A172 (cell line): ENCODE measurements around the gene PRKN. TPM values are rescaled to one million over a fixed set of nuclear protein-coding genes. Genes with fewer than 3 reads are reported as not detected.
"Not testable (repeated sequence)": the region's sequence is repeated elsewhere in the genome, so short reads cannot be mapped to it uniquely, and the experiment has no call there.

Experiments used
- DNase-seq: peaks from one replicate; pipeline ENCODE4 v3.0.0-alpha.2; 2015; ENCODE audit warnings: low spot score
- total RNA-seq: library from RNA; depleted of rRNA; stranded (reverse); fragments of >200 nt; shearing (Covaris generic); gene quantifications from 2 replicates; pipeline ENCODE4 v1.2.3, GENCODE V29; 2014

The PRKN gene
- total RNA-seq, 1 experiment from 2014 or later: 0.43 TPM

GRCh38 chr6:161847628-161848027, 879.9 kb downstream of the PRKN start:
- DNase-seq: no peak

DNA sequence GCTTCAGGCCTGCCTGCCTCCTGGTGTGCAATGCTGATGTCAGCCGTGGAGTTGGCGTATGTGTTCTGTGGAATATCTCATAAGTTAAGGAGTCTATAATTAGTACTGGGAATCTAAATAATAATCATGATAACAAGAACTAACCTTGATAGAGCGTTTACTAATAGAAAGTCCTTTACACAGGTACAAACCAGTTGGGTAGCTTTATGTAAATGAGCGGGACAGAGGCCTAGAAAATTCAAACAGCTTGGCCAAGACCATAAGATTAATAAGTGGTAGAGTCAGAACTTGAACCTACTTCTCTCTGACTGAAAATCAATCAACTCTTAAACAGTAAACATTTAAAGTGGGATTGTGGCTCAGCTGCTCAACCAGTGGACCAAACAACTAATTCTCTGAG, 882.8 kb downstream of the PRKN start:
- no peak for DNase-seq

GRCh38 chr6:161843066-161843465, 884.5 kb downstream of the PRKN start:
- DNase-seq: no peak

- no peak for DNase-seq
Observed at GRCh38 chr6:161840380-161840779, 887.2 kb downstream of the PRKN start.

DNA sequence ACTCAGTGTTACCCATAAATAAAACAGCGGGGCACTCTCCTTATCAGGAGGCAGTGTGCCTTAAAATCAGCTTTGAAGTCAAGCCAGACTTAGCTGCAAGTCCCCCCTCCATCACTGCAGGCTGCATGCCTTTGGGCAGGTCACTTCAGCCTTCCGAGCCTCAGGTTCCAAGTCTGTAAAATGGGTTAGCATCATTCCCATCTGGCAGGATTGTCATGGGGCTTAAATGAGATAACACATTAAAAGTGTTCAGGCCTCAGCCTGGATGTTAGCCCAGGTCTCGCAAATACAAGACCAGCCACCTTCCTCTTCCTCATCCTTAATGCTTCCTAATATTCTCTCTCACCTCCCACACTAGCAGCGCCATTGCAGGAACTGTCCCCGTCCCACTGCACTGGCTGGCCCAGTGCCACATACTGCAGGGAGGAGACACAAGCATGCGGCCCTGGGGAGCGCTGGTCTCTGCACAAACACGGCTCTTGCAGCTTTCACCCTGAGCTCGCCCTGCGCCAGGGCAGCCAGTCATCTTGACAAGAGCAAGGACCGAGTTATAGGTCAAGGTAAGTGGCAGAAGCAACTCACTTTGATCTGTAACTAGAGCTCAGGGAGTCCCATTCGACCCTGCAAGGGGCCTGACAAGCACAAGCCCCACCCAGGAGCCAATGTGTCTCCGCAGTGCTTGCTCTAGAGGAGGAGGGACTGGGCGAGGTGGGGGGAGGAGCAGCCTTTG, 889.1 kb downstream of the PRKN start:
- DNase-seq: no peak

DNA sequence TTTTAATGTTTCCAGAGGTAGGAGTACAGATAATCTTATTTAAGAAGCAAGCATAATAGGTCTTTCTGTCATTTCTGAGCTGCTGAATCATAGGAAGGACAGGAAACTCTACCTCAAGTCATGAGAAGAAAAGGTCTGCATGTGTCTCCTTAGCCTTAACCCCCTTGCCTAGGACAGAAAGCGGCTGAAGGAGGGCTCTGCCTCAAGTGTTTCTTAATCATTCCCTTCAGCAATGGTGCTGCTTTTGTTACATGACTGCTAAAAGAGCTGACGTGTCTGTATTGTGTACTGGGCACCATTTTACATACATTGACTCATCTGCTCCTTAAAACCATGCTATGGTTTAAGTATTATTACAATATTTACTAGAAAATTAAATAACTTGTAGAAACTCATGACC, 889.7 kb downstream of the PRKN start:
- DNase-seq: no peak

DNA sequence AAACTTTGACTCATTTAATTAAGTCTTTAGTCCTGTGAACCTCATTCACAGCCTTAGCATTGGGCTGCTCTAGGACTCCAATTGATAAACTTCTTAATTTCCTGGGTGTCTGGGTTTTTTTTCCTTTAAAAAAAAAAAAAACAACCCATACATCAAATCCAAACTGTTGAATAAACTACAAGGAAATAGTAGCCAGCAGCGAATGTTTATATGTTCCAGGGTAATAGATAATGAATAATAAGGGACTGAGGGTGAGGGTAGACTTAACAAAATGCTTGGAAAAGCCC, 890.2 kb downstream of the PRKN start:
- no peak for DNase-seq

GRCh38 chr6:161836643-161837448, 890.7 kb downstream of the PRKN start:
- DNase-seq: no peak

GRCh38 chr6:161835500-161836215, 891.9 kb downstream of the PRKN start:
- no peak for DNase-seq

DNA sequence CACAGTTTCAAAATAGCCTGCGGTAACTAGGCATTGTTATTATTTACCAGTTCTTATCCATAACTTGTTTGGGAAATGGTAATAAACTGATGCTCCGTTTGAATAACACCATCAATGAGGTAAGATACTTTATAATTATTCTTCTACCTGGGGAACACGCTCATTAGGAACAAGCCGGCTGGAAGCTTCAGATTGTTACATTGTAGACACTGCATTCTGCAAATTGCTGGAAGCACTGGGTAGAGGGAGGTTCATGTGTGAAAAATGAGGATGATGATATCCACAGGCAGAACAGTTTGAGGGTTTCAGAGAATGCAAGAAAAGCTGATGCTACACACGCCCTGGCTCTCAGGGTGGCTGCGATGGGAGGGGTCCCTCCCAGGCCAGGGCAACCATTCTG, 893.1 kb downstream of the PRKN start:
- DNase-seq: no peak

- no peak for DNase-seq
Observed at GRCh38 chr6:161833099-161833860, 894.3 kb downstream of the PRKN start.

- DNase-seq: no peak
Observed at GRCh38 chr6:161832622-161833021, 894.9 kb downstream of the PRKN start.

- DNase-seq: no peak
Observed at GRCh38 chr6:161830866-161831616, 896.5 kb downstream of the PRKN start.

DNA sequence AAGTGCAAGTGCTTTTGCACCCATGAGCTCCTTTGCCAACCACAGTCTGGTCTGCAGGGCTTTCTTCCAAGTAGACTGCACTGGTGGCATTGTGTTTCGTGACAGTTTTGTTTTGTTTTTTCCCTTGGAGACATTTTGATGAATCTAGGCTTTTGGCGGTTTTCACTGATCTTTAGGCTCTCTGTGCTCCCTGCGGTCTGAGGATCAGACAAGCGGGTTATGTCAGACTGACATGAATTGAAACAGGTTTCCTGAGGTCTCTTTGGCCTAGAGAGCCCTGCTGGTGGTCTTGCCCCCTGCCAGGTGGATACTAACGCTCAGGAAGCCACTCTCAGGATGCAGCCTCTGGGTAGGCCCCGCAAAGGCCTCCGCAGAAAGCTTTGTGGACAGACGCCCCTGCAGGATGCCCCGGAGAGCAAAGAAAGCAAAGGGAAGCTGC, 898.3 kb downstream of the PRKN start:
- DNase-seq: no peak

DNA sequence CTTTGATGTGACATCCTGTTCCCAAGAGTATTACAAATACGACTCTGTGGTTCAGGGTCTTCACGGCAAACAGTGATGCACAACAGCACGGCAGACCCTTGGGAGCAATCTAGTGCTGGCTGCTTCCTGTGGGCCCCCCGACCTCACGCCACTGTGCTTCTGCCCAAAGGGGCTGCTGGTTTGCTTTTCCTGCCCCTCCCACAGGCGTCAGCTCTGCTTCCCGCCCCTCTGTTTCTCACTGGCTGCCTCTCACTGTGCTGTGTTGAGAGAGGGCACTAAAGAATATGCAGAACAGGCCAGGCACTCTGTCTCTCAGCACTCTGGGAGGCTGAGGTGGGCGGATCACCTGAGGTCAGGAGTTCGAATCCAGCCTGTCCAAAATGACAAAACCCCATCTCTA, 899.2 kb downstream of the PRKN start:
- DNase-seq: no peak

DNA sequence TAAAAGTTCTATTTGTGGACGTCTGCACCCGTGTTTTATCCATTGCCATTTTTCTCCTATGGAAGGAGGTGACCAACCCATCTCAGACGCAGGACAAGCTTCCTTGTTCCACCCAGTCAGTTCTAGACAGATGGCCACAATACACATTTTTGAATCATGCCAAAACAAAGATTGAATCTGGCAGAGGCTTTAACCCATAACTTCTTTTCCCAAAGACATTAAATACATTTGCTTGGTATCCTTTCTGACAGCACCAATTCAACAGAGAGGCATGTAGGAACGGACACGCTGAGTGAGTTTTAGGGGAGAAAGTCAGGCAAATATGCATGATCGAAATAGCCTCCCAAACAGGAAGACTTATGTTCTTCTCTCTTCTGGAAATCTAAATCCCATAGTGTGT, 901.1 kb downstream of the PRKN start:
- no peak for DNase-seq

DNA sequence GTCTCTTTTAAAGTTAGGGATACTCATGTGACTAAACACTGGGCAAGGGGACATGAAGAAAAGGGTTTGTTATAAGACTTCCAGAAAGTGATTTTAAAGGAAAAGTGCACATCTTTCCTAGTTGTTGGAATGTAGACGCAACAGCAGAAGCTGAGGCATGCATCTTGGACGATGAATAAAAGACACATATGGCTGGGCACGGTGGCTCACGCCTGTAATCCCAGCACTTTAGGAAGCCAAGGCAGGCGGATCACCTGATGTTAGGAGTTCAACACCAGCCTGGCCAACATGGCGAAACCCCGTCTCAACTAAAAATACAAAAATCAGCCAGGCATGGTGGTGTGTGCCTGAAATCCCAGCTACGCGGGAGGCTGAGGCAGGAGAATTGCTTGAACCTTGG, 905.4 kb downstream of the PRKN start:
- DNase-seq: not testable (repeated sequence)

DNA sequence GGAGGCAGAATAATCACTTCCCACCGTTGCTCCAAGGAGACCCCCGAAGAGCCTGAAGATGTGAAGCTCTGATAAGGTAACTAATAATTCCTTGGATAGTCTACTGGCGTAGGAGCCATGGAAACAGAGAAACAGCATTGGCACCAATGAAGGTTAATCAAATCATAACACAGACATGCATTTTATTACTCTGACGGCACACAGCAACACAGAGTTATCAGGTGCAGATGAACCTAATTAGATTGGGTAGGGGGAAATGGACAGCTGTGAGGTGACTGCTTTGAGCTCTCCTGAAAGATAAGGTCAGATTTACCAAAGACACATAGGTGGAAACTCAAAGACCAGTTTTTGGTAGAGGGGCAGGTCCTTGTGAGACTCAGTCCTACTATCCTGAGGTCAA, 909.7 kb downstream of the PRKN start:
- DNase-seq: no peak

DNA sequence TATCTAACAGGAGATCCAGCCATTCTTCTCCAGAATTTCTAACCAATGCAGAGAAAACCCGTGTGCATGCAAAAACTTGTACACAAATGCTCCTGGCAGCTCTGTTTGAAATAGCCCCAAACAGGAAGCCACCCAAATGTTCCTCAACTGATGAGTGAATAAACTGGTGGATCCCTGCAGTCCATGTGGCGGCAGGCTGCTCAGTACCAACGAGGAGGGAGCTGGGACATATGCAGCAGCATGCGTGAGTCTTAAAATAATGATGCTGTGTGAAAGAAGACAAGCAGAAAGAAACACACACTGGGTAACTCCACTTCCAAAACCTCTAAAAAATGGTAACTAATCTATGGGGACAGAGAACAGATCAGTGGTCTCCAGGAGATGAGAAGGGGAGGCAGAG, 911.6 kb downstream of the PRKN start:
- DNase-seq: no peak

GRCh38 chr6:161813156-161813555, 914.4 kb downstream of the PRKN start:
- no peak for DNase-seq

DNA sequence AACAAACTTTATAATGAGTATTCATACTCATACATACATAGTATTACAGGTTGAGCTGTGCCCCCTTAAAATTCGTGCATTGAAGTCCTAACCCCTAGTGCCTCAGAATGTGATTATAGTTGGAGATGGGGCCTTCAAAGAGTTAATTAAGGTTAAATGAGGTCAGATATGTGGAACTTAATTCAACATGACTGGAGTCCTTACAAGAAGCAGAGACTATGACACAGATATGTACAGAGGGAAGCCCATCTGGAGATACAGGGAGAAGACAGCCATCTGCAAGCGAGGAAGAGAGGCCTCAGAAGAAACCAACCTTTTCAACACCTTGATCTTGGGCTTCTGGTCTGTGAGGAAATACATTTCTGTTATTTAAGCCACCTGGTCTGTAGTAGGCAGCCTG, 917.6 kb downstream of the PRKN start:
- DNase-seq: no peak
